ENCODE measurements around the gene SLC7A10.
A peak's percentile ranks its signal among the peaks of the same experiment; 100 is the strongest.
"Not testable (repeated sequence)": the region's sequence is repeated elsewhere in the genome, so short reads cannot be mapped to it uniquely, and the experiment has no call there.

The SLC7A10 gene

GRCh38 chr19:33201473-33201872 lies 24.2 kb downstream of the SLC7A10 start:
- no peak for DNase-seq

- no peak for DNase-seq
These were observed 26.0 kb downstream of the SLC7A10 start for GRCh38 chr19:33199441-33200265.

DNA sequence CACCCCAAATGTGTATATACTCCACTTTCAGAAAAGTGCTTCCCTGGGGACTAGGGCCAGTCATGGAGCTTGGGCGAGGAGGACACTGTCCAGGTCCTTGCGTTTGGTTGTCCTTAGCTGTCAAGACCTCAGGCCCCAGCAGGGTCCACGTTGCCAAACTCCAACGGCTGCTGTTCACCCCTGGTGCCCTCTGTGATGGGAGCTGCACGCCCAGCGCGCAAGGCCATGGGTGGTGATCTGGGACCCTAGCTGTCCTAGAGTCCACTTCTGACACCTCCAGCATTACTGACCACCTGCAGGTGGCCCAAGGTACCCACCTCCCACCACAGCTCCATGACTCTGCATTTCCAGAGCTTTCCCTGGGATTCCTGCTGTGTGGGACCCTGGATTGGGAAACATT lies 27.5 kb downstream of the SLC7A10 start:
- DNase-seq, result no peak

DNA sequence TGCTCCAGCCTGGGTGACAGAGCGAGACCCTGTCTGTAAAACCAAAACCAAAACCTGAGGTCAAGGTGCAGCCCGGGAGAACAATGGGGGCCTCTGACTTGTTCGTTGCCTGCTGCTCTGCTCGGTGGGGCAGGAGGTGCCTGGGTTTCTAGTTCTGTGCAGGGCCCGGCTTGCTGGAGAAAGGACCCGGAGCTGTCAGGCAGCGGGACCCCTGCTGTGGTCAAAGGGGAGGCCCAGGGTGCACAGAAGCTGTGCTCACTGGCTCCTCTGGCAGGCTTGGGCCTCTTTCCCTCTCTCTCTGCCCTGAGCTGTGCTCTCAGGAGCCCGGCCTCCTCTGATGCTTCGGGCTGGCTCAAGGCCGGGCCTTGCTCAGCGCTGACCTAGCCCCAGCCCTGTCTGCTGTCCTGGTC lies 28.1 kb downstream of the SLC7A10 start:
- no peak for DNase-seq

GRCh38 chr19:33196446-33197193 lies 29.0 kb downstream of the SLC7A10 start:
- no peak for DNase-seq

DNA sequence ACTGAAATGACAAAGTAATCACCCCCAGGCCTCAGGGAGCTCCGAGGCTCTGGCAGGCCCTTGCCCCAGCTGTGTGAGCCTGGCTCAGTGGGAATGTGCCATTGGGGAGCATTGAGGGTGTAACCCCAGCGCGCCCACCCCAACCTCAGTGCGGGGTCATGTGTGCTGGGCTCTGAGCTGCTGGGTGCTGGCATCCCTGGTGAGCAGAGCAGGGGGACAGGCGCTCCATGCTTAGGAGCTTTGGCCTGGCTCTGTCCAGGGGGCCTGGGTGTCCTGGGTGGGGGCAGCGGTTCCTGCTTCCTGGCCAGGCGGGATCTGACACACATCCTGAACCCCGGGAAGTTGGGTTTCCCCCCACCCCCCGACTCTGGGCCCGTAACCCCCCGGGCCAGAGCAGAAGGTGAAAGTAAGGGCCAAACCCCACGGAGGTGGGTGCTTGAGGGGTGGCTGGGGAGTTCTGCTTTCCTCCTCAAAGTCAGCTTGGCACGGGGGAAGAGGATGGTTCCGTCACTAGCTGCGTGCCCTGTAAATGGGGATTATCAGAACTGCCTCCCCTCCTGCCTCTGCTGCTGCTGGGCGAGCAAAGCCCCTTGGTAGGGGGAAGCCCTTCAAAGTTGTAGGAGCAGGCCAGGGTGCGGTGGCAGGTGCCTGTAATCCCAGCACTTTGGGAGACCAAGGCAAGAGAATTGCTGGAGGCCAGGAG lies 29.9 kb downstream of the SLC7A10 start:
- no peak for DNase-seq

- DNase-seq, result no peak
These were observed 30.6 kb downstream of the SLC7A10 start for GRCh38 chr19:33194886-33195644.

GRCh38 chr19:33194532-33194885 lies 31.1 kb downstream of the SLC7A10 start:
- no peak for DNase-seq

- peak; percentile 50 for DNase-seq
These were observed 31.7 kb downstream of the SLC7A10 start, which contains the start of gene LRP3 for GRCh38 chr19:33193865-33194362. Gene LRP3, plus strand, starts transcription at chr19:33194330. Its CDS starts 456 bp downstream, at chr19:33194786.

GRCh38 chr19:33193269-33193864 lies 32.3 kb downstream of the SLC7A10 start:
- no peak for DNase-seq

DNA sequence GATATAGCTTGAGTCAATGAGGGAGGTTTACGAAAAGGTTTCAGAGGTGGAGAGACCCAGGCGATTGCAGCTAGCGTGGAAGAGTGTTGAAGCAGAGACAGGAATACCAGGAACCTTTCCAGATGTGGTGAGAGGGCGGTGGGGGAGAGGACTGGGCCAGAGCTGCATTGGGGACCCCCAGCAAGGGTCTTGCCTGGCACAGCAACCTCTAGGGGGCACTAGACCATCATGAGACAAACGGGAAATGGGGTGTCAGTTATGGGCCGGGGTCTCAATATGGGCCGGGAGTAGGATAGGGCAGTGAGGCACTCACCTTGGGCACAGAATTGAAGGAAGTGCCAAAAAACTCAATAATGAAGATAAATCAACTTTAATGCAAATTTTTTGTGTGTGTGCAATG lies 33.6 kb downstream of the SLC7A10 start:
- DNase-seq, result no peak

GRCh38 chr19:33191501-33191900 lies 34.1 kb downstream of the SLC7A10 start:
- DNase-seq, result no peak

DNA sequence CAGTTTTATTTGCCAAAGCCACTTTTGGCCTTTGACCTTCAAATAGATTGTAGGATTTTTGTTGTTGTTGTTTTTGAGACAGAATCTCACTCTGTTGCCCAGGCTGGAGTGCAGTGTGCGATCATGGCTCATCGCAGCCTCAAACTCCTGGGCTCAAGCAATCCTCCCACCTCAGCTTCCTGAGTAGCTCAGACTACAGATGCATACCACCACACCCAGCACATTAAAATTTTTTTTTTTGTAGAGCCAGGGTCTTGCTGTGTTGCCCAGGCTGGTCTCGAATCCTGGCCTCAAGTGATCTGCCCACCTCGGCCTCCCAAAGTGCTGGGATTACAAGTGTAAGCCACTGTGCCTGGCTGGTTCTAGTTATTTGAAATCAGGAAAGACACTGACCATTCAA lies 34.6 kb downstream of the SLC7A10 start:
- not testable (repeated sequence) for DNase-seq

- DNase-seq, result no peak
These were observed 36.2 kb downstream of the SLC7A10 start for GRCh38 chr19:33189453-33189852.

DNA sequence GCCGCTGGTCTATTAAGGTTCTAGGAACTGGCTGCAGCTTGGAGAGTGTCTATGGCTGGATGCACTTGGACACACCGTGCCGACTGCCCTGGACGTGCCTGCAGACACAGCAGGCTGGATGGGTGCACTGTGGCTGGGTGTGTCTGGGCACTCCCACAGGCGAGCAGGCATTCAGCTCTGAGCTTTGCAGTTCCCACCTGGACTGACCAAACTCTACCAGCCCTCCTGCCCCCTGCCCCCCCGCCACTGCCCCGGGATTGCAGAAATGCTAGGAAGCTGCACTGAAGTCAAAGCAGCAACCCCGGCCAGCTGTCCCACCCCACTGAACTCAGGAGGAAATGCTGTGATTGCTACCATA lies 38.5 kb downstream of the SLC7A10 start:
- DNase-seq, result no peak

DNA sequence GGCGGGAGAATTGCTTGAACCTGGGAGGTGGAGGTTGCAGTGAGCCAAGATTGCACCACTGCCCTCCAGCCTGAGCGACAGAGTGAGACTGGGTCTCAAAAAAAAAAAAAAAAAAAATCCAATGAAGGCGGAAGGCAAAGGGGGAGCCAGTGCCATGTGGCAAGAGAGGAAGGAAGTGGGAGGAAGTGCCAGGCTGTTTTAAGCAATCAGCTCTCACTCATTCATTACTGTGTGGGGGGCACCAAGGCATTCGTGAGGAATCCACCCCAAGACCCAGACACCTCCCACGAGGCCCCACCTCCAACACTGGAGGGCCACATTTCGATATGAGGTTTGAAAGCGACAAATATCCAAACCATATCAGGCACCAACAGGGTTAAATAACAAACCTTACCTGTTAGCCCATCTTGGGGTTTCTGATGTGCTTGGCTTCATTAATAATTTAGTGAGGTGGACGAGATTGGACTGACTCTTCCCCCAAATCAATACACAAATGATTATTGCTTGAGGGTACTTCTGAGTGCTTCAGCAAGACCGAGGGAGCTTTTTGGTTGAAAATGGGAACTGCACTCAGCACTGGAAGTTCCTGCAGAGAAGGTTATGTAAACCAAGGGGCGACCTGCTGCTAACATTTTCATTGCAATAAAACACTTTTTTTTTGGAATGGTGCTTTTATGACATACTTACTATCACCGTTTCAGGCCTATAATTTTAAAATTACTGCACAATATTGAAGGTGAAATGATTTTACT lies 39.0 kb downstream of the SLC7A10 start:
- no peak for DNase-seq

GRCh38 chr19:33177417-33177979 lies 48.2 kb downstream of the SLC7A10 start:
- no peak for DNase-seq

GRCh38 chr19:33176670-33177416 lies 48.8 kb downstream of the SLC7A10 start:
- DNase-seq, result peak; percentile 99

DNA sequence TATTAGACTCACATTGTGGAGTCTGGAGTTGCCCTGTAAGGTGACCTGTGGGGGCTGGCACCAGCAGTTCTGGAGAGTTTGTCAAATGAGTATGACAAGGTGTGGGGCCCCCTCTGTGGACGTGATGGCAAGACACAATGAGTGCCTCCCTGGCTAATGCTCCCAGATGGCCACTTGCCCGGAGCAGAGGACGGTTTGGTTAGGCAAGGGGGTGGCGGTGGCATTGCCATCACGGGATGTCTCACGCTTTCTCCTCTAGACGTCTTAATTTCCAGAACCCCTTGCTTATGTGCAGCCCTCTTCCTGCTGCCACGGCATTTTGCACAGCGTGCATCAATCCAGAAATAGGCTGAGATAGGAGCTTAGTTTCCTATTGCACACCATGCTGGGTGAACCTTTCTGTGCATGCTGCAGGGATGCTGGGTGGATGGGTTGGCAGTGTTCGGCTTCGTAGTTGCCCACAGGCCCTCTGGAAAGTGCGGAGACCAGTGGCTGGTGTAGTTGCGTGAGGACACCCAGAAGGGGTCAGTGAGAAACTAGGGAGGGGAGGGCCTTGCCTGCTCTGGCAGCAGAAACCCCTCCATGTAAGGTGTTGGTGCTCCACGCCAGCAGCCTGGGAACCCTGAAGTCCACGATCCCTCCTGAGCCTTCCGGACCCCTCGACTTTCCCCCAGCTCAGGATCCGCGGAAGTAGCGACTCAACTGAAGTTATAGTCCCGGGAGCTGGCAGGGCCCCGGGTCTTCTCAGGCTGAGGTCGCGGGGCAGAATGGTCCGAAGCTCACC lies 49.6 kb downstream of the SLC7A10 start:
- peak; percentile 30 for DNase-seq

Data from fibroblast of skin of right biceps (primary cell).